Endothelial cell of umbilical vein (primary cell): ENCODE measurements around the gene C12orf42. TPM values are rescaled to one million over a fixed set of nuclear protein-coding genes. Genes with fewer than 3 reads are reported as not detected.
"Not testable (repeated sequence)": the region's sequence is repeated elsewhere in the genome, so short reads cannot be mapped to it uniquely, and the experiment has no call there.

ENCODE experiments used
- BruUV-seq: library from RNA; stranded (reverse); fragments of 400-500 nt; replicated peaks from 2 replicates; lab custom pipeline; 2021; lab: Mats Ljungman, UMichigan
- CTCF ChIA-PET: fragments of 300-600, 350-600 bp; sonication (Branson Sonifier 250); formaldehyde crosslinking; loops from one replicate; lab custom pipeline; 2021; ENCODE audit warnings: antibody characterized with exemption, inconsistent platforms; lab: Charles Lee
- POLR2A ChIA-PET: fragments of 300-600, 350-600 bp; sonication (Branson Sonifier 250); formaldehyde crosslinking; loops from one replicate; lab custom pipeline; 2021; ENCODE audit warnings: antibody characterized with exemption, inconsistent platforms; lab: Charles Lee
- DNase-seq: peaks from one replicate; pipeline ENCODE4 v3.0.0-alpha.2; 2011; ENCODE audit warnings: low read depth, low spot score
- FAIRE-seq: peaks from 2 replicates; lab custom pipeline; 2011; peaks lifted over from hg19 to GRCh38; lab: Jason Lieb, UNC
- H2AFZ ChIP-seq: 2 replicates; pipeline ENCODE4 v1.6.0; 2012; ENCODE audit warnings: low read depth, low read length, control low read depth, inconsistent platforms
- H3K27ac ChIP-seq: 2 replicates; pipeline ENCODE4 v1.5.1; 2011; ENCODE audit warnings: low read depth, mild to moderate bottlenecking, control low read depth, low read length, moderate library complexity; ENCODE audit not compliant: insufficient read depth
- H3K27me3 ChIP-seq, 2 experiments: 2 replicates each; pipeline versions ENCODE4 v1.6.0 to v1.6.1; 2011; ENCODE audit warnings: low read length in 2 of 2, mixed read lengths in 1 of 2; ENCODE audit not compliant: control insufficient read depth in 2 of 2, insufficient read depth in 2 of 2
- H3K36me3 ChIP-seq, 2 experiments: 2 replicates in 1 of 2; 3 replicates in 1 of 2; pipeline ENCODE4 v1.5.1; 2011; ENCODE audit warnings: low read length in 2 of 2, mild to moderate bottlenecking in 1 of 2, moderate library complexity in 1 of 2; ENCODE audit not compliant: control insufficient read depth in 2 of 2, insufficient read depth in 2 of 2; ENCODE audit errors: extremely low read depth in 1 of 2
- H3K4me1 ChIP-seq: 3 replicates; pipeline ENCODE4 v1.5.1; 2011; ENCODE audit warnings: mild to moderate bottlenecking, low read length; ENCODE audit not compliant: control insufficient read depth, insufficient read depth; ENCODE audit errors: extremely low read depth
- H3K4me2 ChIP-seq: 2 replicates; pipeline ENCODE4 v1.6.1; 2011; ENCODE audit warnings: low read length, control low read depth, mixed read lengths; ENCODE audit not compliant: insufficient read depth
- H3K4me3 ChIP-seq, 3 experiments: fragments of 200-600 bp in 1 of 3; sonication (generic), shearing (Covaris generic) in 1 of 3; replicated peaks in 1 of 3; 2 replicates each; pipeline ENCODE4 v1.5.1; 2011 to 2016; ENCODE audit warnings: control low read depth in 3 of 3, low read length in 3 of 3, mild to moderate bottlenecking in 2 of 3, inconsistent platforms in 1 of 3, low read depth in 1 of 3, moderate library complexity in 1 of 3; ENCODE audit not compliant: insufficient read depth in 1 of 3
- H3K79me2 ChIP-seq: 2 replicates; pipeline ENCODE4 v1.6.0; 2012; ENCODE audit warnings: low read length, inconsistent platforms; ENCODE audit not compliant: control insufficient read depth, insufficient read depth
- H3K9ac ChIP-seq: replicated peaks from 2 replicates; pipeline ENCODE3; 2011; ENCODE audit warnings: low read length, control low read depth; ENCODE audit not compliant: insufficient read depth; ENCODE audit errors: extremely low read depth
- H3K9me1 ChIP-seq: replicated peaks from 3 replicates; pipeline ENCODE4 v1.6.0; 2011; ENCODE audit warnings: mild to moderate bottlenecking, low read length; ENCODE audit not compliant: control insufficient read depth, insufficient read depth; ENCODE audit errors: extremely low read depth
- H3K9me3 ChIP-seq: replicated peaks from 2 replicates; pipeline ENCODE4 v1.5.1; 2012; ENCODE audit warnings: low read length, inconsistent platforms; ENCODE audit not compliant: control insufficient read depth, insufficient read depth
- H4K20me1 ChIP-seq: replicated peaks from 2 replicates; pipeline ENCODE3; 2011; ENCODE audit warnings: mild to moderate bottlenecking, low read length; ENCODE audit not compliant: control insufficient read depth, insufficient read depth; ENCODE audit errors: extremely low read depth
- CTCF ChIP-seq, 2 donors: IDR thresholded peaks; 1 replicate in 1 of 2; 2 replicates in 1 of 2; pipeline ENCODE4 v1.5.1; 2011; ENCODE audit warnings: low read length in 2 of 2, mild to moderate bottlenecking in 2 of 2, moderate library complexity in 2 of 2, control low read depth in 1 of 2, inconsistent platforms in 1 of 2, low read depth in 1 of 2; ENCODE audit not compliant: insufficient read depth in 1 of 2; ENCODE audit errors: extremely low read depth in 1 of 2
- EZH2 ChIP-seq: IDR thresholded peaks from 2 replicates; pipeline ENCODE4 v1.6.1; 2012; ENCODE audit warnings: borderline replicate concordance, low read depth, mild to moderate bottlenecking, moderate library complexity, low read length, inconsistent platforms; ENCODE audit not compliant: severe bottlenecking
- FOS ChIP-seq: IDR thresholded peaks from 2 replicates; pipeline ENCODE4 v1.6.1; 2011; ENCODE audit warnings: mild to moderate bottlenecking, low read length, moderate library complexity, borderline replicate concordance; ENCODE audit not compliant: insufficient read depth
- GATA2 ChIP-seq: IDR thresholded peaks from 2 replicates; pipeline ENCODE4 v1.7.0; 2011; ENCODE audit warnings: low read depth, mild to moderate bottlenecking, moderate library complexity, mixed read lengths, low read length; ENCODE audit not compliant: insufficient read length, insufficient read depth
- JUN ChIP-seq: IDR thresholded peaks from 2 replicates; pipeline ENCODE4 v1.6.1; 2011; ENCODE audit warnings: borderline replicate concordance, low read depth; ENCODE audit not compliant: insufficient read length, insufficient read depth
- MAX ChIP-seq: IDR thresholded peaks from 2 replicates; pipeline ENCODE4 v1.6.1; 2011; ENCODE audit not compliant: insufficient read depth, insufficient read length
- MYC ChIP-seq: IDR thresholded peaks from one replicate; pipeline ENCODE4 v1.6.1; 2011; ENCODE audit warnings: mild to moderate bottlenecking, low read depth, low read length
- POLR2A ChIP-seq: IDR thresholded peaks from 2 replicates; pipeline ENCODE4 v1.6.1; 2012; ENCODE audit warnings: low read depth, mild to moderate bottlenecking, control low read depth, low read length
- POLR2AphosphoS5 ChIP-seq: IDR thresholded peaks from 2 replicates; pipeline ENCODE4 v1.6.1; 2012; ENCODE audit warnings: low read depth, mild to moderate bottlenecking, control low read depth, low read length, moderate library complexity; ENCODE audit not compliant: insufficient read depth
- dilution Hi-C: fragments of 300-500 bp; cut with MboI; formaldehyde crosslinking; loops from one replicate; pipeline ENCODE4 v1.15.0; 2019; ENCODE audit warnings: low sequenced_read_pairs; ENCODE audit not compliant: extremely low pct_ligation_motif_present
- intact Hi-C: fragments of 100-400 bp; cut with micrococcal nuclease; formaldehyde crosslinking; loops from one replicate; pipeline ENCODE4 v1.10.0; 2022
- polyA plus RNA-seq, 4 experiments: library from polyadenylated mRNA; depleted of rRNA in 3 of 4; stranded (reverse) in 3 of 4; unstranded in 1 of 4; fragments of >200 nt; gene quantifications; 2 replicates each; pipeline versions ENCODE4 v1.2.1 to v1.2.3, GENCODE V29; 2011 to 2012; ENCODE audit warnings: missing spikeins in 1 of 4
- total RNA-seq: library from RNA; stranded (reverse); gene quantifications from 2 replicates; pipeline ENCODE4 v1.2.3, GENCODE V29; 2021

Gene C12orf42
- total and polyA plus RNA-seq, 2 donors (not counting 3 experiments of a cell fraction or from before 2014, with no cell fraction given), result not detected

- Histone ChIP-seq H3K27me3 (no peaks in the 10 kb centered on the region), H4K20me1 (no peaks in the 10 kb centered on the region), H2AFZ (no peak overlapping the region), H3K79me2 (no peaks in the 10 kb centered on the region), H3K4me2 (no peak overlapping the region), H3K9me1 (no peaks in the 10 kb centered on the region), H3K9me3 (no peaks in the 10 kb centered on the region), H3K27ac (no peak overlapping the region), H3K36me3 (no peaks in the 10 kb centered on the region), H3K4me1 (no peaks in the 10 kb centered on the region), H3K4me3 (no peak overlapping the region), H3K9ac (no peak overlapping the region)
- FAIRE-seq (no peak), DNase-seq (no peak)
- POLR2A ChIA-PET, result no interaction called here
- dilution Hi-C loops (no loop called here), intact Hi-C loops (no loop called here)
- no TSS peak for BruUV-seq
- no peak for TF ChIP-seq POLR2A
- no peak for TF ChIP-seq FOS
- no peak for TF ChIP-seq MYC
- TF ChIP-seq GATA2, result no peak
- TF ChIP-seq JUN, result no peak
- TF ChIP-seq POLR2AphosphoS5, result no peak
- no peak for TF ChIP-seq EZH2
- no peak for TF ChIP-seq MAX
- no peak for TF ChIP-seq CTCF (IDR thresholded peaks at IDR 0.05; ENCODE audit: extremely low read depth in 1 of 2, insufficient read depth in 1 of 2, low read depth in 1 of 2, low read length in 2 of 2)
- CTCF ChIA-PET, result no interaction called here
Observed at GRCh38 chr12:103431387-103431786, 64.4 kb downstream of the C12orf42 start.

GRCh38 chr12:103425674-103426073 is 70.1 kb downstream of the C12orf42 start:
- FAIRE-seq, H3K27me3 ChIP-seq, H3K4me1 ChIP-seq, DNase-seq, POLR2A ChIA-PET, intact Hi-C loops, H3K36me3 ChIP-seq, H3K27ac ChIP-seq, H3K4me2 ChIP-seq, dilution Hi-C loops, H2AFZ ChIP-seq, H3K9ac ChIP-seq, H3K9me3 ChIP-seq, H3K9me1 ChIP-seq, H3K79me2 ChIP-seq, CTCF ChIA-PET, H3K4me3 ChIP-seq, BruUV-seq, H4K20me1 ChIP-seq: not testable (repeated sequence)
